Fibroblast of mammary gland (primary cell): ENCODE data around the gene CYBC1.

ENCODE experiments used
- DNase-seq: peaks from one replicate; pipeline ENCODE4 v3.0.0-alpha.2; 2010; ENCODE audit warnings: low read depth
- H3K4me3 ChIP-seq: 2 replicates; pipeline ENCODE4 v1.5.1; 2011; ENCODE audit warnings: low read depth, mild to moderate bottlenecking, low read length, moderate library complexity; ENCODE audit not compliant: control insufficient read depth
- CTCF ChIP-seq: conservative IDR thresholded peaks from 2 replicates; pipeline ENCODE4 v1.5.1; 2011; ENCODE audit warnings: low read depth, low read length, inconsistent platforms; ENCODE audit not compliant: control insufficient read depth, insufficient read depth

Gene CYBC1

DNA sequence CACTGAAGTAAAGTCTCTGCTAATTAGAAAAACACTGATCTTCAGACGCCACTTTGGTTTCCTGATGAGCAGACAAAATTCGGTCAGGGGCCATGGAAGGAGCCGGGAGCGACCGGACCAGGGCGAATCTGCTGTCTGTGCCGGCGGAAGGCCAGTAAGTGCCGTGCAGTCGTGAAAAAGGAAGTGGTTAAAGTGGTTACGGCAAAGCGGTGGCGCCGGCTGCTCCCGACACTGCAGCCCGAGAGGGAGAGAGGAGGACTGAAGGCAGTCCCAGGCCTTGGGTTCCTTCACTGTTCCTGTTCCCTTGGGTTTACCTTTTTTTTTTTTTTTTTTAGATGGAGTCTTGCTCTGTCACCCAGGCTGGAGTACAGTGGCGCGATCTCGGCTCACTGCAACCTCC lies 49.7 kb downstream of the CYBC1 start:
- TF ChIP-seq CTCF, result no peak
- DNase-seq, result no peak
- no peak overlapping the region for H3K4me3 ChIP-seq

GRCh38 chr17:82400206-82400605 lies 50.3 kb downstream of the CYBC1 start:
- peak; percentile 33 for DNase-seq
- TF ChIP-seq CTCF, result no peak
- no peak overlapping the region for H3K4me3 ChIP-seq

GRCh38 chr17:82399601-82400101 lies 50.9 kb downstream of the CYBC1 start:
- peak; percentile 66 for DNase-seq
- no peak for TF ChIP-seq CTCF
- H3K4me3 ChIP-seq, result no peak overlapping the region

- DNase-seq, result peak; percentile 99
- no peak overlapping the region for H3K4me3 ChIP-seq
- TF ChIP-seq CTCF, result no peak
Observed at GRCh38 chr17:82399041-82399441, 51.5 kb downstream of the CYBC1 start.

DNA sequence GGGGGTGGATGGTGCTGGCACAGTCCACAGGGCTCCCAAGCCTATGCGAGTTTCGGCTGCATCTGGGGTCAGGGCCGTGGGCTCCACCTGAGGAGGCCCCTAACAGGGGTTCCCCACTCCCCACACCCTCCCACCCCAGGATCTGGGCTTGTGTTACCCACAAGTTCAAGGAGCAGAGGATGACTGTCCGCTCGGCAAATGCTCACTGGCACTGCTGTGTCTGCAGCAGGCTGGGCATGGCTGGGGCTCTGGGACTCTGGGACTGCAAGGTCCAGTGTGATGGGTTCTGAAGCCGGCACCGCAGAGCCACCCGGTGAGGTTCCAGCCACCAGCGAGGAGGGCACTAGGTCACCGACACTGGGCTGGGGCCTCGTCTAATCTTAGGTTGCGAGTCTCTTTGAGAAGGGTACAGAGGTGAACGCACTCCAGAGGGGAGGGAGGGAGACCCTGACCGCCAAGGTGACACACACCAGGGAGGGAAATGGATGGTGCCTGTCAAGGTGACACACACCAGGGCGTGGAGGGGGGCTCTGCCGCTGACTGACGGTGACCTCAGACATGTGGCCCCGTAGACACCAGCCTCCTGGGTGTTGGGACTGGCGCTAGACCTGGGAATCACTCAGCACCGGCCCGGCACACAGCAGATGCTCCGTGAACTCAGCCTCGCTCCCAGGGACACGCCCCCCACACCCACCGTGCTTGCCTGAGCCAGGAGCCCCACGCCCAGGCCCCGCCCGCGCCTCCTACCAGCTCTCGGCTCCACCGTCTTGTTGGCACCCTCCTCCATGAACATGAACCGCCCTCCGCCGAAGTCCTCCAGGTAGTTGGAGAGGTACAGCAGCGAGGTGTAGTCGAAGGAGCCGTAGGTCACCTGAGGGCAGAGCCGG lies 52.9 kb downstream of the CYBC1 start:
- no peak for DNase-seq
- no peak for TF ChIP-seq CTCF
- H3K4me3 ChIP-seq, result no peak overlapping the region

- DNase-seq, result peak; percentile 100
- TF ChIP-seq CTCF, result no peak
- peak overlapping the region; percentile 4 for H3K4me3 ChIP-seq
Observed at GRCh38 chr17:82396601-82397435, 53.7 kb downstream of the CYBC1 start.
